Glutamatergic neuron (in vitro differentiated cells): ENCODE measurements around the gene PIGV. TPM values are rescaled to one million over a fixed set of nuclear protein-coding genes. Genes with fewer than 3 reads are reported as not detected.

ENCODE experiments used
- DNase-seq: peaks from one replicate; pipeline ENCODE4 v3.0.0; 2022
- H3K27ac Mint-ChIP-seq: one replicate; pipeline ENCODE4 v1.8.0; 2020; ENCODE audit warnings: mild to moderate bottlenecking, mixed read lengths, inconsistent platforms; ENCODE audit not compliant: unreplicated experiment
- H3K27me3 Mint-ChIP-seq: one replicate; pipeline ENCODE4 v1.8.0; 2020; ENCODE audit warnings: mild to moderate bottlenecking, moderate library complexity, mixed read lengths, inconsistent platforms; ENCODE audit not compliant: unreplicated experiment
- H3K36me3 Mint-ChIP-seq: one replicate; pipeline ENCODE4 v1.8.0; 2020; ENCODE audit warnings: mild to moderate bottlenecking, mixed read lengths, inconsistent platforms; ENCODE audit not compliant: unreplicated experiment
- H3K4me1 Mint-ChIP-seq: one replicate; pipeline ENCODE4 v1.8.0; 2020; ENCODE audit warnings: mild to moderate bottlenecking, low read depth, mixed read lengths, inconsistent platforms; ENCODE audit not compliant: unreplicated experiment
- H3K4me3 Mint-ChIP-seq: one replicate; pipeline ENCODE4 v1.8.0; 2020; ENCODE audit warnings: mild to moderate bottlenecking, mixed read lengths, inconsistent platforms; ENCODE audit not compliant: unreplicated experiment
- H3K9me3 Mint-ChIP-seq: one replicate; pipeline ENCODE4 v1.8.0; 2020; ENCODE audit warnings: mild to moderate bottlenecking, moderate library complexity, mixed read lengths, inconsistent platforms; ENCODE audit not compliant: unreplicated experiment
- CTCF ChIP-seq: fragments of 200-600 bp; sonication (generic); IDR thresholded peaks from one replicate; pipeline ENCODE4 v1.5.0; 2021; ENCODE audit not compliant: partially characterized antibody, unreplicated experiment
- total RNA-seq: library from RNA; stranded (reverse); fragmentation: NEBNext Ultra II Directional; extraction: Animal tissue kit (Norgen Biotek cat#: 25700); gene quantifications from one replicate; pipeline ENCODE4 v1.2.1, GENCODE V29; 2021; ENCODE audit not compliant: unreplicated experiment

Gene PIGV
- total RNA-seq, 1 donor from 2014 or later: 6.7 TPM

DNA sequence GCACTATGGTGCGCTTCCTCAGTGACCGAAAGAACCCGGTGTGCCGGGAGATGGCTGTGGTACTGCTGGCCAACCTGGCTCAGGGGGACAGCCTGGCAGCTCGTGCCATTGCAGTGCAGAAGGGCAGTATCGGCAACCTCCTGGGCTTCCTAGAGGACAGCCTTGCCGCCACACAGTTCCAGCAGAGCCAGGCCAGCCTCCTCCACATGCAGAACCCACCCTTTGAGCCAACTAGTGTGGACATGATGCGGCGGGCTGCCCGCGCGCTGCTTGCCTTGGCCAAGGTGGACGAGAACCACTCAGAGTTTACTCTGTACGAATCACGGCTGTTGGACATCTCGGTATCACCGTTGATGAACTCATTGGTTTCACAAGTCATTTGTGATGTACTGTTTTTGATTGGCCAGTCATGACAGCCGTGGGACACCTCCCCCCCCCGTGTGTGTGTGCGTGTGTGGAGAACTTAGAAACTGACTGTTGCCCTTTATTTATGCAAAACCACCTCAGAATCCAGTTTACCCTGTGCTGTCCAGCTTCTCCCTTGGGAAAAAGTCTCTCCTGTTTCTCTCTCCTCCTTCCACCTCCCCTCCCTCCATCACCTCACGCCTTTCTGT is 7.3 kb upstream of the PIGV start:
- no peak for DNase-seq
- peaks cover 14% of the 10 kb centered on the region for H3K9me3 Mint-ChIP-seq
- H3K36me3 Mint-ChIP-seq: peaks cover 5% of the 10 kb centered on the region
- peaks cover 5% of the 10 kb centered on the region for H3K4me1 Mint-ChIP-seq
- no peak overlapping the region for H3K4me3 Mint-ChIP-seq
- no peak for TF ChIP-seq CTCF
- H3K27me3 Mint-ChIP-seq: peaks cover 7% of the 10 kb centered on the region
- no peak overlapping the region for H3K27ac Mint-ChIP-seq

- peaks cover 13% of the 10 kb centered on the region for H3K4me1 Mint-ChIP-seq
- DNase-seq: no peak
- H3K36me3 Mint-ChIP-seq: peaks cover 5% of the 10 kb centered on the region
- H3K4me3 Mint-ChIP-seq: no peak overlapping the region
- TF ChIP-seq CTCF: no peak
- H3K27me3 Mint-ChIP-seq: peaks cover 7% of the 10 kb centered on the region
- H3K9me3 Mint-ChIP-seq: peaks cover 14% of the 10 kb centered on the region
- H3K27ac Mint-ChIP-seq: no peak overlapping the region
These were observed 6.4 kb upstream of the PIGV start for GRCh38 chr1:26781206-26781825.

DNA sequence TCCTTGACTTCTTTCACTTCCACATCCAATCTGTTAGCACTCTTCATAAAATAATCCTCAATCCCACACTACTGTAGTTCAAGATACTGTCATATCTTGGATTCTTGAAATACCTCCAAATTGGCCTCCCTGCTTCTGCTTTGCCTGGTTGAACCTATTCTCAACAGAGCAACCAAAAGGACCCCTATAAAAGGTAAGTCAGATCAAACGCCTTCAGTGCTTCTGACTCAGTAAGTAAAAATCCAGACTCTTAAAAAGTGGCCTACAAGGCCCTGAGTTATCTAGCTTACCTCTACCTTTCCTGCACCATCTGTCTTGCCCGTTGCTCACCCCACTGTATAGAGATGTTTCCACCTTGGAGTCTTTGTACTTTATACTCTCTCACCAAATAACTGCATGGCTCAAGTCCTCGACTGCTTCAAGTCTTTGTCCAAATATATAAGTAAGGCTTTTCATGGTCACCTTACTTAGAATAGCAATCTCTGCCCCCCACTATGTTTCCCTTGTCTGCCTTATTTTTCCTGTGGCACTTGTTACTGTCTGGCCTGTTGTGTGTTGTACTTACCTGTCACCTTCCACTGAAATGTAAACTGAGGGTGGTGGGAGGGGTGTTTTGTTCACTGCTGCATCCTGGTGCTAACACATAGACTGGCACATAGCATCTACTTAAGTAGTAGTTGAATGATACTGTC is 5.1 kb upstream of the PIGV start:
- no peak overlapping the region for H3K27ac Mint-ChIP-seq
- no peak overlapping the region for H3K4me3 Mint-ChIP-seq
- H3K36me3 Mint-ChIP-seq: peaks cover 5% of the 10 kb centered on the region
- peaks cover 23% of the 10 kb centered on the region for H3K4me1 Mint-ChIP-seq
- peaks cover 18% of the 10 kb centered on the region for H3K27me3 Mint-ChIP-seq
- DNase-seq: no peak
- peaks cover 23% of the 10 kb centered on the region for H3K9me3 Mint-ChIP-seq
- TF ChIP-seq CTCF: no peak

DNA sequence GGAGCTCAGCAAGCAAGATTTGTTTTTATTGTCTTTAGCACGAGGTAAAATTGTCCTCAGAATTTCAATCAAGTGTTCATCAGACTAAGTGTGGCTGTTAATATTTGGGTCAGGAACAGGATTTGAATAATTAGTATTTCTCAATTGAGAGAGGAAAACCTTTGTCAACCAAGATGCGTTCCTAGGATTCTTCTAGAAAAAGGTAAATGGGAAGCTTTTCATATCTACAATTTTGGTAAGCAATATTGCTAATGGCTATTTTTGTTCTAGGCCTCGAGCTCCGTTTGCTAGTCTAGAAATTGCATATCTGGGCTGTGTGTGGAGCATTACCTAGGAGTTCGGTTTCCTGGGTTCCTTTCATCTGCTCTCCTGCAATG is 4.1 kb upstream of the PIGV start:
- Mint-ChIP-seq H3K36me3 (peaks cover 5% of the 10 kb centered on the region), H3K4me3 (no peak overlapping the region), H3K4me1 (peaks cover 27% of the 10 kb centered on the region), H3K27me3 (peaks cover 18% of the 10 kb centered on the region), H3K27ac (no peak overlapping the region), H3K9me3 (peaks cover 18% of the 10 kb centered on the region)
- DNase-seq: no peak
- no peak for TF ChIP-seq CTCF
